Measurements from ENCODE around the gene ARHGEF16.

GRCh38 chr1:3461934-3462275 is 7.4 kb downstream of the ARHGEF16 start:
- TF ChIP-seq POLR2A (IDR thresholded peaks at IDR 0.05) (no peak), CTCF (IDR thresholded peaks at IDR 0.05) (no peak)

Data from heart left ventricle (tissue), 13 donors.